GM12878 (cell line): Measurements from ENCODE around the gene CALM3. TPM values are rescaled to one million over a fixed set of nuclear protein-coding genes. Genes with fewer than 3 reads are reported as not detected.

ENCODE experiments used
- BACH1 ChIP-seq: fragments of 450-650 bp; IDR thresholded peaks from 2 replicates; pipeline ENCODE4 v1.6.1; 2017; ENCODE audit warnings: mild to moderate bottlenecking, borderline replicate concordance
- BMI1 ChIP-seq: fragments of 450-650 bp; IDR thresholded peaks from 2 replicates; pipeline ENCODE4 v1.6.1; 2016; ENCODE audit warnings: mild to moderate bottlenecking, moderate library complexity, borderline replicate concordance
- CBX3 ChIP-seq: fragments of 200-600 bp; sonication (generic); IDR thresholded peaks from 2 replicates; pipeline ENCODE4 v1.6.1; 2016; ENCODE audit warnings: low read depth, borderline replicate concordance
- CREB1 ChIP-seq: IDR thresholded peaks from 2 replicates; pipeline ENCODE4 v1.6.1; 2012; ENCODE audit warnings: low read depth, mild to moderate bottlenecking, inconsistent platforms
- DPF2 ChIP-seq: fragments of 450-650 bp; IDR thresholded peaks from 2 replicates; pipeline ENCODE4 v1.6.1; 2017; ENCODE audit warnings: mild to moderate bottlenecking
- EP300 ChIP-seq, 2 experiments: fragments of 150-350 bp in 1 of 2; IDR thresholded peaks; 2 replicates each; pipeline ENCODE4 v1.6.1; 2011 to 2012; ENCODE audit warnings: low read depth in 2 of 2, low read length in 2 of 2, borderline replicate concordance in 1 of 2, improper control_type of control experiment in 1 of 2, inconsistent platforms in 1 of 2; ENCODE audit not compliant: control insufficient read depth in 1 of 2
- EZH2 ChIP-seq: IDR thresholded peaks from 2 replicates; pipeline ENCODE4 v1.6.1; 2012; ENCODE audit warnings: low read depth, mild to moderate bottlenecking, control low read depth, inconsistent platforms, low read length, borderline replicate concordance; ENCODE audit not compliant: control insufficient read depth
- NKRF ChIP-seq: fragments of 450-650 bp; conservative IDR thresholded peaks from 2 replicates; pipeline ENCODE4 v1.6.1; 2017; ENCODE audit warnings: mild to moderate bottlenecking, moderate library complexity
- NR2C1 ChIP-seq: fragments of 450-650 bp; IDR thresholded peaks from 2 replicates; pipeline ENCODE4 v1.6.1; 2017; ENCODE audit warnings: antibody characterized with exemption, mild to moderate bottlenecking, moderate library complexity
- NR2C2 ChIP-seq: IDR thresholded peaks from 2 replicates; pipeline ENCODE4 v1.6.1; 2011; ENCODE audit warnings: borderline replicate concordance, low read depth; ENCODE audit not compliant: control insufficient read depth, insufficient read length
- POLR2A ChIP-seq: IDR thresholded peaks from 2 replicates; pipeline ENCODE4 v1.6.1; 2011; ENCODE audit warnings: low read depth, mild to moderate bottlenecking, low read length
- POU2F2 ChIP-seq: IDR thresholded peaks from 3 replicates; pipeline ENCODE4 v1.6.1; 2011; ENCODE audit warnings: low read depth, mild to moderate bottlenecking, low read length, borderline replicate concordance
- RBBP5 ChIP-seq: fragments of 200-600 bp; sonication (generic); conservative IDR thresholded peaks from 2 replicates; pipeline ENCODE4 v1.6.1; 2016
- RELB ChIP-seq: fragments of 450-650 bp; IDR thresholded peaks from 2 replicates; pipeline ENCODE4 v1.6.1; 2017; ENCODE audit warnings: low read depth, mild to moderate bottlenecking, moderate library complexity
- TCF7 ChIP-seq: IDR thresholded peaks from 2 replicates; pipeline ENCODE4 v1.6.1; 2014; ENCODE audit warnings: antibody characterized with exemption, borderline replicate concordance
- YY1 ChIP-seq: IDR thresholded peaks from 2 replicates; pipeline ENCODE4 v1.6.1; 2011; ENCODE audit warnings: low read depth, mild to moderate bottlenecking, low read length
- ZNF207 ChIP-seq: fragments of 450-650 bp; IDR thresholded peaks from 2 replicates; pipeline ENCODE4 v1.6.1; 2014; ENCODE audit warnings: antibody characterized with exemption, mild to moderate bottlenecking, borderline replicate concordance
- ZNF217 ChIP-seq: fragments of 450-650 bp; IDR thresholded peaks from 2 replicates; pipeline ENCODE4 v1.6.1; 2017; ENCODE audit warnings: antibody characterized with exemption, mild to moderate bottlenecking
- ZZZ3 ChIP-seq: IDR thresholded peaks from 2 replicates; pipeline ENCODE4 v1.6.1; 2011; ENCODE audit warnings: low read depth; ENCODE audit not compliant: control insufficient read depth, insufficient read length
- polyA plus RNA-seq, 11 experiments: library from polyadenylated mRNA; depleted of rRNA in 4 of 11; unstranded in 6 of 11; stranded (reverse) in 5 of 11; fragments of >200 nt; fragmentation: Nextera tagmentation in 4 of 11; fragmentation: Illumina TruSeq in 1 of 11; extraction: Ambion mirVana in 4 of 11; extraction: Trizol in 1 of 11; gene quantifications; 1 replicate in 1 of 11; 2 replicates in 10 of 11; pipeline versions ENCODE4 v1.2.1 to v1.2.3, GENCODE V29; 2011 to 2016; ENCODE audit warnings: inconsistent platforms in 2 of 11, missing spikeins in 2 of 11, low read depth in 1 of 11
- total RNA-seq, 4 experiments: library from RNA; depleted of rRNA in 3 of 4; stranded (reverse); fragments of >200 nt in 3 of 4; fragmentation: Illumina TruSeq in 1 of 4; extraction: Trizol in 1 of 4; gene quantifications; 2 replicates each; pipeline versions ENCODE4 v1.2.1 to v1.2.3, GENCODE V29; 2013 to 2021
- TF ChIP-seq, protein P1 (sequence below): fragments of 450-650 bp; formaldehyde crosslinking; IDR thresholded peaks from 2 replicates; pipeline ENCODE4 v1.5.0; 2022; ENCODE audit warnings: mild to moderate bottlenecking, missing genetic modification characterization
- TF ChIP-seq, protein P2 (sequence below): IDR thresholded peaks from 2 replicates; pipeline ENCODE4 v1.6.1; 2011; ENCODE audit warnings: mild to moderate bottlenecking, low read depth, low read length, moderate library complexity; ENCODE audit not compliant: insufficient replicate concordance
- TF ChIP-seq, protein P3 (sequence below): fragments of 450-650 bp; IDR thresholded peaks from 2 replicates; pipeline ENCODE4 v1.6.1; 2017; ENCODE audit warnings: borderline replicate concordance

The CALM3 gene
- total and polyA plus RNA-seq, 10 of the 15 experiments (the other 5 are each of a cell fraction or from before 2014, with no cell fraction given), result 164 to 849 (median 347) TPM

DNA sequence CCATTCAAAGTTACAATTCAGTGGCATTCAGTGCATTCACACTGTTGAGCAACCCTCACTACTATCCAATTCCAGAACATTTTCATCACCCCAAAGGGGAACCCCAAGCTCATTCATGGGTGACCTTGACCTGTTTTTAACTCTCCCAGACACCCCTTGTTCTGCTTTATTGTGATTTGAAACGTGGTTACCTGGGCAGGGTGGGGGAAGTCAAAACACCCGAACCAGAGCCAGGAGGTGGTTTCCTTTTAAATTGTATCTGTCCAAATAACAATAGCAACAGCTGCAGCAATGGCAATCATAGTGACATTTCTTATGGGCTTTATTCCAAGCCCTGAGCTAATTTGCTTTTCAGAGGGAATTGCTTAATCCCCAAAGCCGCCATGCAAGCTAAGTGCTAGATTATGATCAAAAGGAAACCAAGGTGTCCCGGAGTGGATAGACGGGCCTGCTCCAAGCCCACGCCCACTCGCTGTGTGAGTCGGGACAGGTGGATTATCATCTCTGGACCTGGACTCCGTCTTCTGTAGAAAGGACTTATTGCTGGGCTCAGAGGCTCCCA is 17.6 kb downstream of the CALM3 start (continued):
- TF ChIP-seq, protein P1, sequence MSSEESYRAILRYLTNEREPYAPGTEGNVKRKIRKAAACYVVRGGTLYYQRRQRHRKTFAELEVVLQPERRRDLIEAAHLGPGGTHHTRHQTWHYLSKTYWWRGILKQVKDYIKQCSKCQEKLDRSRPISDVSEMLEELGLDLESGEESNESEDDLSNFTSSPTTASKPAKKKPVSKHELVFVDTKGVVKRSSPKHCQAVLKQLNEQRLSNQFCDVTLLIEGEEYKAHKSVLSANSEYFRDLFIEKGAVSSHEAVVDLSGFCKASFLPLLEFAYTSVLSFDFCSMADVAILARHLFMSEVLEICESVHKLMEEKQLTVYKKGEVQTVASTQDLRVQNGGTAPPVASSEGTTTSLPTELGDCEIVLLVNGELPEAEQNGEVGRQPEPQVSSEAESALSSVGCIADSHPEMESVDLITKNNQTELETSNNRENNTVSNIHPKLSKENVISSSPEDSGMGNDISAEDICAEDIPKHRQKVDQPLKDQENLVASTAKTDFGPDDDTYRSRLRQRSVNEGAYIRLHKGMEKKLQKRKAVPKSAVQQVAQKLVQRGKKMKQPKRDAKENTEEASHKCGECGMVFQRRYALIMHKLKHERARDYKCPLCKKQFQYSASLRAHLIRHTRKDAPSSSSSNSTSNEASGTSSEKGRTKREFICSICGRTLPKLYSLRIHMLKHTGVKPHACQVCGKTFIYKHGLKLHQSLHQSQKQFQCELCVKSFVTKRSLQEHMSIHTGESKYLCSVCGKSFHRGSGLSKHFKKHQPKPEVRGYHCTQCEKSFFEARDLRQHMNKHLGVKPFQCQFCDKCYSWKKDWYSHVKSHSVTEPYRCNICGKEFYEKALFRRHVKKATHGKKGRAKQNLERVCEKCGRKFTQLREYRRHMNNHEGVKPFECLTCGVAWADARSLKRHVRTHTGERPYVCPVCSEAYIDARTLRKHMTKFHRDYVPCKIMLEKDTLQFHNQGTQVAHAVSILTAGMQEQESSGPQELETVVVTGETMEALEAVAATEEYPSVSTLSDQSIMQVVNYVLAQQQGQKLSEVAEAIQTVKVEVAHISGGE, result no peak
- no peak for TF ChIP-seq ZZZ3
- no peak for TF ChIP-seq EZH2
- no peak for TF ChIP-seq ZNF207
- TF ChIP-seq RBBP5, result no peak
- TF ChIP-seq CREB1, result peak; percentile 46; the same call in 1 of the 2 replicates
- TF ChIP-seq DPF2, result peak; percentile 70; the same call in 1 of the 2 replicates
- TF ChIP-seq BMI1, result no peak
- TF ChIP-seq, protein P2, sequence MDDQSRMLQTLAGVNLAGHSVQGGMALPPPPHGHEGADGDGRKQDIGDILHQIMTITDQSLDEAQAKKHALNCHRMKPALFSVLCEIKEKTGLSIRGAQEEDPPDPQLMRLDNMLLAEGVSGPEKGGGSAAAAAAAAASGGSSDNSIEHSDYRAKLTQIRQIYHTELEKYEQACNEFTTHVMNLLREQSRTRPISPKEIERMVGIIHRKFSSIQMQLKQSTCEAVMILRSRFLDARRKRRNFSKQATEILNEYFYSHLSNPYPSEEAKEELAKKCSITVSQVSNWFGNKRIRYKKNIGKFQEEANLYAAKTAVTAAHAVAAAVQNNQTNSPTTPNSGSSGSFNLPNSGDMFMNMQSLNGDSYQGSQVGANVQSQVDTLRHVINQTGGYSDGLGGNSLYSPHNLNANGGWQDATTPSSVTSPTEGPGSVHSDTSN, result no peak
- TF ChIP-seq POLR2A, result no peak
- TF ChIP-seq POU2F2, result no peak
- no peak for TF ChIP-seq TCF7
- TF ChIP-seq ZNF217, result no peak; the same call in 1 of the 2 replicates
- TF ChIP-seq CBX3, result no peak
- no peak for TF ChIP-seq YY1
- no peak for TF ChIP-seq NR2C2
- peak in 1 of 2 experiments; percentile 28; a peak in 1 of 4 replicates for TF ChIP-seq EP300 (IDR thresholded peaks at IDR 0.05; ENCODE audit: borderline replicate concordance in 1 of 2, control insufficient read depth in 1 of 2, low read depth in 2 of 2, low read length in 2 of 2)
- TF ChIP-seq RELB, result peak; percentile 82
- TF ChIP-seq NKRF, result no peak
- TF ChIP-seq NR2C1, result no peak
- TF ChIP-seq, protein P3, sequence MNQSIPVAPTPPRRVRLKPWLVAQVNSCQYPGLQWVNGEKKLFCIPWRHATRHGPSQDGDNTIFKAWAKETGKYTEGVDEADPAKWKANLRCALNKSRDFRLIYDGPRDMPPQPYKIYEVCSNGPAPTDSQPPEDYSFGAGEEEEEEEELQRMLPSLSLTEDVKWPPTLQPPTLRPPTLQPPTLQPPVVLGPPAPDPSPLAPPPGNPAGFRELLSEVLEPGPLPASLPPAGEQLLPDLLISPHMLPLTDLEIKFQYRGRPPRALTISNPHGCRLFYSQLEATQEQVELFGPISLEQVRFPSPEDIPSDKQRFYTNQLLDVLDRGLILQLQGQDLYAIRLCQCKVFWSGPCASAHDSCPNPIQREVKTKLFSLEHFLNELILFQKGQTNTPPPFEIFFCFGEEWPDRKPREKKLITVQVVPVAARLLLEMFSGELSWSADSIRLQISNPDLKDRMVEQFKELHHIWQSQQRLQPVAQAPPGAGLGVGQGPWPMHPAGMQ, result no peak
- no peak for TF ChIP-seq BACH1
